OCI-LY7 (cell line): Measurements from ENCODE around the gene CORO2B. TPM values are rescaled to one million over a fixed set of nuclear protein-coding genes. Genes with fewer than 3 reads are reported as not detected.

Source experiments
- BruUV-seq: library from RNA; stranded (reverse); fragments of 400-500 nt; replicated peaks from 2 replicates; lab custom pipeline; 2021; lab: Mats Ljungman, UMichigan
- CTCF ChIA-PET: fragments of 300-600 bp; sonication (Branson Sonifier 250); formaldehyde crosslinking; loops from one replicate; lab custom pipeline; 2022; ENCODE audit warnings: antibody characterized with exemption; ENCODE audit not compliant: unreplicated experiment; lab: Charles Lee
- POLR2A ChIA-PET: fragments of 300-600 bp; sonication (Branson Sonifier 250); formaldehyde crosslinking; loops from one replicate; lab custom pipeline; 2022; ENCODE audit warnings: antibody characterized with exemption; lab: Charles Lee
- DNase-seq: peaks from one replicate; pipeline ENCODE4 v3.0.0-alpha.2; 2015; ENCODE audit warnings: low spot score
- H2AFZ ChIP-seq: fragments of 200-600 bp; sonication (generic), shearing (Covaris generic); 2 replicates; pipeline ENCODE4 v1.6.1; 2014; ENCODE audit warnings: mild to moderate bottlenecking, antibody characterized with exemption, low read length, moderate library complexity
- H3K27ac ChIP-seq: fragments of 200-600 bp; sonication (generic); 2 replicates; pipeline ENCODE4 v1.5.1; 2014; ENCODE audit warnings: mixed run types, low read depth, mild to moderate bottlenecking, moderate library complexity, low read length, inconsistent platforms; ENCODE audit not compliant: poor library complexity, severe bottlenecking
- H3K36me3 ChIP-seq: fragments of 200-600 bp; sonication (generic); 2 replicates; pipeline ENCODE4 v1.6.1; 2014; ENCODE audit warnings: mild to moderate bottlenecking, antibody characterized with exemption, low read length, moderate library complexity, mixed read lengths; ENCODE audit not compliant: insufficient read depth
- H3K4me1 ChIP-seq: fragments of 200-600 bp; sonication (generic); 2 replicates; pipeline ENCODE4 v1.5.1; 2014; ENCODE audit warnings: mild to moderate bottlenecking, low read length; ENCODE audit not compliant: insufficient read depth, poor library complexity, severe bottlenecking
- H3K4me2 ChIP-seq: fragments of 200-600 bp; sonication (generic); 2 replicates; pipeline ENCODE4 v1.6.1; 2014; ENCODE audit warnings: mild to moderate bottlenecking, low read length
- H3K4me3 ChIP-seq: fragments of 200-600 bp; sonication (generic); 2 replicates; pipeline ENCODE4 v1.5.1; 2014; ENCODE audit warnings: mild to moderate bottlenecking, low read depth, low read length; ENCODE audit not compliant: poor library complexity, severe bottlenecking
- H3K79me2 ChIP-seq: fragments of 200-600 bp; sonication (generic); 2 replicates; pipeline ENCODE4 v1.6.1; 2016; ENCODE audit warnings: low read depth, mild to moderate bottlenecking, low read length, moderate library complexity, mixed read lengths; ENCODE audit not compliant: insufficient read depth
- H3K9me2 ChIP-seq: fragments of 200-600 bp; sonication (generic); 2 replicates; pipeline ENCODE4 v1.6.1; 2016; ENCODE audit warnings: mild to moderate bottlenecking, low read length, mixed read lengths; ENCODE audit not compliant: insufficient read depth
- H3K9me3 ChIP-seq: fragments of 200-600 bp; sonication (generic); 2 replicates; pipeline ENCODE4 v1.6.1; 2014; ENCODE audit warnings: mild to moderate bottlenecking, mixed run types, low read length, mixed read lengths
- H4K20me1 ChIP-seq: fragments of 200-600 bp; sonication (generic); 2 replicates; pipeline ENCODE4 v1.6.1; 2014; ENCODE audit warnings: mild to moderate bottlenecking, antibody characterized with exemption, low read length, moderate library complexity, mixed read lengths; ENCODE audit not compliant: insufficient read depth
- EZH2phosphoT487 ChIP-seq: fragments of 200-600 bp; sonication (generic); IDR thresholded peaks from 2 replicates; pipeline ENCODE4 v1.6.1; 2018; ENCODE audit warnings: low read depth, borderline replicate concordance, mild to moderate bottlenecking, mixed run types, antibody characterized with exemption, low read length, moderate library complexity, mixed read lengths
- intact Hi-C: fragments of 100-400 bp; cut with micrococcal nuclease; formaldehyde crosslinking; loops from one replicate; pipeline ENCODE4 v1.10.0; 2022; ENCODE audit not compliant: unreplicated experiment
- total RNA-seq, 2 experiments: library from RNA; depleted of rRNA in 1 of 2; stranded (reverse); fragments of >200 nt in 1 of 2; shearing (Covaris generic) in 1 of 2; gene quantifications; 2 replicates each; pipeline ENCODE4 v1.2.3, GENCODE V29; 2014 to 2022
- TF ChIP-seq, protein P1 (sequence below): fragments of 200-600 bp; sonication (generic); conservative IDR thresholded peaks from 2 replicates; pipeline ENCODE4 v1.5.1; 2014; ENCODE audit warnings: mild to moderate bottlenecking, antibody characterized with exemption, low read length, moderate library complexity, mixed read lengths

The CORO2B gene
- total RNA-seq, 2 experiments from 2014 or later, result 7.4 to 12.5 TPM

DNA sequence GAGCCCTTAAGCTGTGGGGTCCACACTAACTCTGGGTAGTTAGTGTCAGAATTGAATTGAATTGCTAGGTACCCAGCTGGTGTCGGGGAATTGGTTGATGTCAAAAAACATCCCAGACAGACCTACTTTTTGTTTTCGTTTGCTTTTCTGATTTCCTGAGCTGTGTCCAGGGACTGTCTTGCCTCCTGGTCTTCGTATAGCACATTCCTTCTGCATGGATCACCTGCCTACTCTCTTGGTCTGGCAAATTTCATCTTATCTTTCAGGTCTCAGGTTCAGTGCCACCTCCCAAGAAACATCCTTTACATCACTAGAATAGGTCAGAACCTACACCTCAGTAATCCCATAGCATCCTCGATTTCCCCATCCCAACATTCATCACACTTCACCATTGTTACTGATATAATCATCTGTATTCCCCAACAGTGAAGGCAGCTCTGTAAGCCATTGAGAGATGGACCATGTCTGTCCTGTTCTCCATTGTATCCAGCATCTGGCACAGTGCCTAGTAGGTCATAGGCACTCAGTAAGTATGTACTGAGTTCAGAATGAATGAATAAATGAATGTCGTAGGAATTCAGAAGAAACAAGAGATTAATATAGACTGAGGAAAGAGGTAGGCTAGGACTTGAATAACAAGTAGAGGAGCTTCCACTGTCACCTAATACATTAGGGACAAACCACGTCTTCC, 160.7 kb downstream of the CORO2B start:
- no peak for TF ChIP-seq EZH2phosphoT487
- TF ChIP-seq, protein P1, sequence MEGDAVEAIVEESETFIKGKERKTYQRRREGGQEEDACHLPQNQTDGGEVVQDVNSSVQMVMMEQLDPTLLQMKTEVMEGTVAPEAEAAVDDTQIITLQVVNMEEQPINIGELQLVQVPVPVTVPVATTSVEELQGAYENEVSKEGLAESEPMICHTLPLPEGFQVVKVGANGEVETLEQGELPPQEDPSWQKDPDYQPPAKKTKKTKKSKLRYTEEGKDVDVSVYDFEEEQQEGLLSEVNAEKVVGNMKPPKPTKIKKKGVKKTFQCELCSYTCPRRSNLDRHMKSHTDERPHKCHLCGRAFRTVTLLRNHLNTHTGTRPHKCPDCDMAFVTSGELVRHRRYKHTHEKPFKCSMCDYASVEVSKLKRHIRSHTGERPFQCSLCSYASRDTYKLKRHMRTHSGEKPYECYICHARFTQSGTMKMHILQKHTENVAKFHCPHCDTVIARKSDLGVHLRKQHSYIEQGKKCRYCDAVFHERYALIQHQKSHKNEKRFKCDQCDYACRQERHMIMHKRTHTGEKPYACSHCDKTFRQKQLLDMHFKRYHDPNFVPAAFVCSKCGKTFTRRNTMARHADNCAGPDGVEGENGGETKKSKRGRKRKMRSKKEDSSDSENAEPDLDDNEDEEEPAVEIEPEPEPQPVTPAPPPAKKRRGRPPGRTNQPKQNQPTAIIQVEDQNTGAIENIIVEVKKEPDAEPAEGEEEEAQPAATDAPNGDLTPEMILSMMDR, result no peak
- no peak for DNase-seq
- Histone ChIP-seq H3K4me1 (peaks cover 6% of the 10 kb centered on the region), H4K20me1 (no peaks in the 10 kb centered on the region), H3K27ac (no peak overlapping the region), H3K9me3 (no peaks in the 10 kb centered on the region), H3K9me2 (no peaks in the 10 kb centered on the region), H2AFZ (no peak overlapping the region), H3K36me3 (no peaks in the 10 kb centered on the region), H3K4me2 (no peak overlapping the region), H3K79me2 (no peaks in the 10 kb centered on the region), H3K4me3 (no peak overlapping the region)
- ChIA-PET CTCF (no interaction called here), POLR2A (no interaction called here)
- intact Hi-C loops, result no loop called here
- BruUV-seq, result no TSS peak

DNA sequence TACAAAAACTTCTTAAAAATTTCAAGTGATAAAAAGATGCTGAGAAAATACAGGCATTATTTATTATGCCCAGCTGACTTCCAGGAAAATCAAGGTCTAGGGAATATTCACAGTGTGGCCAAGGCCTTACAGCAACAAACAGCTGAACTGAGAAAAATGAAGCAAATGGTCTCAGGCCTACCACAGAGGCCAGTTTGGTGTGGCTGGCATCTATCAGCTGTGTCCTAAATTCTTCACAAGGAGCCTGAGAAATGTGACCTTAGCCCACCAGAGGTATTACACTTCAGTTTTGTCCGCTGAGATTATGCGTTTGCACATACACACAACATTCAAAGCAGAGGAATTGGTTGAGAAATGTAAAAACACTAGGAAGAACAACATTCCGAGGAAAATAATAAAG, 164.5 kb downstream of the CORO2B start:
- Histone ChIP-seq H2AFZ (no peak overlapping the region), H3K4me2 (no peak overlapping the region), H3K27ac (no peak overlapping the region), H3K9me3 (no peaks in the 10 kb centered on the region), H3K36me3 (no peaks in the 10 kb centered on the region), H4K20me1 (no peaks in the 10 kb centered on the region), H3K79me2 (no peaks in the 10 kb centered on the region), H3K4me1 (no peaks in the 10 kb centered on the region), H3K4me3 (no peak overlapping the region), H3K9me2 (no peaks in the 10 kb centered on the region)
- POLR2A ChIA-PET, result interaction anchor here (0.6 kb wide), 1 partner anchor 10 kb away, joined by 4 read pairs; no protein-coding TSS in a partner anchor
- TF ChIP-seq, protein P1, result no peak
- CTCF ChIA-PET, result no interaction called here
- no TSS peak for BruUV-seq
- intact Hi-C loops, result no loop called here
- no peak for DNase-seq

DNA sequence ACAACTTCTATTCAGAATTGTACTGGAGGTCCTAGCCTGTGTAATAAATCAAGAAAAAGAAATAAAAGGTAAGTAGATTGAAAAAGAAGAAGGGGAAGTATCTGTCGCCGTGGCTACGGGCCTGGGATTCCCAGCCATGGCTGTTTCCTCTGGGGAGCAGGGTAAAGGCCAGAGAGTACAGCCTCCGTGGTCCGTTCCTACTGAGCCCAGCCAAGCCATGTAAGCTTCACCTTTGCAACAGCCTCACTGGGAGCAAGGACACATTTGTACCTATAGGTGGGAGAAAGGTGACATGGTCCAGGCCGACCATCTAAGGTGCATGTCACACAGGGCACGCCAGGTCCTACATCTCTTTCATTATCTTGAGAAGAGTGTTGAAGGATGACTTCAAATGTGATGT, 170.6 kb downstream of the CORO2B start:
- intact Hi-C loops, result no loop called here
- CTCF ChIA-PET, result interaction anchor here (0.5 kb wide), 1 partner anchor 76 kb away, joined by 3 read pairs; no protein-coding TSS in a partner anchor
- no peaks in the 10 kb centered on the region for H3K9me2 ChIP-seq

More for the DNA sequence above, 170.6 kb downstream of the CORO2B start:
- H2AFZ ChIP-seq, result no peak overlapping the region
- no peaks in the 10 kb centered on the region for H3K4me1 ChIP-seq
- POLR2A ChIA-PET, result no interaction called here
- H3K79me2 ChIP-seq, result no peaks in the 10 kb centered on the region
- no peaks in the 10 kb centered on the region for H4K20me1 ChIP-seq
- TF ChIP-seq, protein P1, result no peak
- no peak for TF ChIP-seq EZH2phosphoT487
- BruUV-seq, result no TSS peak
- no peaks in the 10 kb centered on the region for H3K36me3 ChIP-seq
- no peak overlapping the region for H3K27ac ChIP-seq
- H3K4me3 ChIP-seq, result no peak overlapping the region
- DNase-seq, result no peak
- no peak overlapping the region for H3K4me2 ChIP-seq
- no peaks in the 10 kb centered on the region for H3K9me3 ChIP-seq
